ENCODE measurements around the gene PRPF19. TPM values are rescaled to one million over a fixed set of nuclear protein-coding genes. Genes with fewer than 3 reads are reported as not detected.

PRPF19 gene
- total and polyA plus RNA-seq, 10 of the 15 experiments (the other 5 are each of a cell fraction or from before 2014, with no cell fraction given) = 8.7 to 170 (median 61.3) TPM

DNA sequence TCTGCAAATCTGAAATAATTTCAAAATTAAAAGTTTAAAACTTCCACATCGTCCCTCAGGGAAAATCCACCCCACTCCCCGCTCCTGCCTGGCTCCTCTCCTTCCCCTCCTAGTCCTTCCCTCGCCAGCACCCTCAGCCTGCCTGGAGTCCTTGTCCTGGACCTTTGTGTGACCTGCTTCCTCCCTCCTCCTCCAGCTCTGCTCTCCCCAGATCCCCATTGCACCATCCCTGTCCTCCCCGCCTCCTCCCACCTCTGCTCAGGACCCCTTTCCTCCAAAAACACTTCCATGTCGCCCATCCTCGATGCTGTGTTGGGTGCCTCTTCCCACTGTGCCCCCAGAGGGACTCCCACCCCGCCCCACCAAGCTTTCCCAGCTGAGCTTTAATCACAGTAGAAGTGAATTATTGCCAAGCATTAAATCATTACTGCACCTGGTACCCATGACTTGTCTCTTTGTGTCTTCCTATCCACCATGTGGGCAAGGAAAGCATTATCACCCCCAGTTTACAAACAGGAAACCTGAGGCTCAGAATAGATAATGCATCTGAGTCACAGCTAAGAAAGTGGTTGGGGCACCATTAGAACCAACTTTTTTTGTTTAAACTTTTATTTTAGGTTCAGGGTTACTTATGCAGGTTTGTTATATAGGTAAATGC is 41.4 kb downstream of the PRPF19 start:
- no peak overlapping the region for H2AFZ ChIP-seq (ENCODE audit: control insufficient read depth, low read depth, low read length)
- 30% methylated on average over 7 of the region's 7 CpGs for WGBS (ENCODE audit: insufficient coverage, insufficient replicate concordance, low lambda C conversion rate, missing lambda C conversion rate)
- H3K4me1 ChIP-seq (ENCODE audit: control insufficient read depth, insufficient read depth, low read length) = no peaks in the 10 kb centered on the region
- intact Hi-C loops (cut with micrococcal nuclease; ENCODE audit: unreplicated experiment) (no loop called here), in situ Hi-C loops (cut with MboI) (no loop called here)
- H3K9me3 ChIP-seq (replicated peaks; ENCODE audit: control insufficient read depth, insufficient read depth, low read length) = no peaks in the 10 kb centered on the region
- no peaks in the 10 kb centered on the region for H4K20me1 ChIP-seq (ENCODE audit: control insufficient read depth, insufficient read depth)
- H3K27me3 ChIP-seq (replicated peaks in 1 of 2; ENCODE audit: control insufficient read depth in 2 of 2, insufficient read depth in 2 of 2, low read length in 1 of 2) = no peaks in the 10 kb centered on the region
- no peak overlapping the region for H3K27ac ChIP-seq (ENCODE audit: control insufficient read depth, insufficient read depth)
- ChIA-PET RAD21 (ENCODE audit: unreplicated experiment) (no interaction called here), POLR2A (no interaction called here), CTCF (interaction anchor here (1.7 kb wide), 2 partner anchors 12 to 34 kb away, joined by 3 to 8 read pairs; no protein-coding TSS in a partner anchor), SMC1A (ENCODE audit: uncharacterized antibody, unreplicated experiment) (interaction anchor here (1.4 kb wide), 1 partner anchor 30 kb away, joined by 3 read pairs; no protein-coding TSS in a partner anchor)
- no peaks in the 10 kb centered on the region for H3K36me3 ChIP-seq (ENCODE audit: control insufficient read depth in 2 of 2, insufficient read depth in 2 of 2, low read length in 1 of 2)
- no peak overlapping the region for H3K4me3 ChIP-seq
- H3K4me2 ChIP-seq (ENCODE audit: control insufficient read depth, insufficient read depth) = no peak overlapping the region
- no peak for ATAC-seq
- no peak overlapping the region for H3K9ac ChIP-seq (ENCODE audit: control insufficient read depth, insufficient read depth, low read length)
- no TSS peak for BruUV-seq (replicated peaks)
- FAIRE-seq = no peak
- DNase-seq (ENCODE audit: low read depth, low spot score) = no peak
- no peaks in the 10 kb centered on the region for H3K79me2 ChIP-seq (ENCODE audit: control insufficient read depth, insufficient read depth, low read length)
- no peak for TF ChIP-seq MEF2A (IDR thresholded peaks at IDR 0.05; ENCODE audit: insufficient read depth, low read depth, low read length)
- TF ChIP-seq HSF1 (IDR thresholded peaks at IDR 0.05; ENCODE audit: low read depth, low read length) = no peak
- TF ChIP-seq, protein P1, sequence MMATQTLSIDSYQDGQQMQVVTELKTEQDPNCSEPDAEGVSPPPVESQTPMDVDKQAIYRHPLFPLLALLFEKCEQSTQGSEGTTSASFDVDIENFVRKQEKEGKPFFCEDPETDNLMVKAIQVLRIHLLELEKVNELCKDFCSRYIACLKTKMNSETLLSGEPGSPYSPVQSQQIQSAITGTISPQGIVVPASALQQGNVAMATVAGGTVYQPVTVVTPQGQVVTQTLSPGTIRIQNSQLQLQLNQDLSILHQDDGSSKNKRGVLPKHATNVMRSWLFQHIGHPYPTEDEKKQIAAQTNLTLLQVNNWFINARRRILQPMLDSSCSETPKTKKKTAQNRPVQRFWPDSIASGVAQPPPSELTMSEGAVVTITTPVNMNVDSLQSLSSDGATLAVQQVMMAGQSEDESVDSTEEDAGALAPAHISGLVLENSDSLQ (IDR thresholded peaks at IDR 0.05) = no peak
- no peak for TF ChIP-seq MTA2 (IDR thresholded peaks at IDR 0.05; ENCODE audit: low read depth)
- TF ChIP-seq, protein P2, sequence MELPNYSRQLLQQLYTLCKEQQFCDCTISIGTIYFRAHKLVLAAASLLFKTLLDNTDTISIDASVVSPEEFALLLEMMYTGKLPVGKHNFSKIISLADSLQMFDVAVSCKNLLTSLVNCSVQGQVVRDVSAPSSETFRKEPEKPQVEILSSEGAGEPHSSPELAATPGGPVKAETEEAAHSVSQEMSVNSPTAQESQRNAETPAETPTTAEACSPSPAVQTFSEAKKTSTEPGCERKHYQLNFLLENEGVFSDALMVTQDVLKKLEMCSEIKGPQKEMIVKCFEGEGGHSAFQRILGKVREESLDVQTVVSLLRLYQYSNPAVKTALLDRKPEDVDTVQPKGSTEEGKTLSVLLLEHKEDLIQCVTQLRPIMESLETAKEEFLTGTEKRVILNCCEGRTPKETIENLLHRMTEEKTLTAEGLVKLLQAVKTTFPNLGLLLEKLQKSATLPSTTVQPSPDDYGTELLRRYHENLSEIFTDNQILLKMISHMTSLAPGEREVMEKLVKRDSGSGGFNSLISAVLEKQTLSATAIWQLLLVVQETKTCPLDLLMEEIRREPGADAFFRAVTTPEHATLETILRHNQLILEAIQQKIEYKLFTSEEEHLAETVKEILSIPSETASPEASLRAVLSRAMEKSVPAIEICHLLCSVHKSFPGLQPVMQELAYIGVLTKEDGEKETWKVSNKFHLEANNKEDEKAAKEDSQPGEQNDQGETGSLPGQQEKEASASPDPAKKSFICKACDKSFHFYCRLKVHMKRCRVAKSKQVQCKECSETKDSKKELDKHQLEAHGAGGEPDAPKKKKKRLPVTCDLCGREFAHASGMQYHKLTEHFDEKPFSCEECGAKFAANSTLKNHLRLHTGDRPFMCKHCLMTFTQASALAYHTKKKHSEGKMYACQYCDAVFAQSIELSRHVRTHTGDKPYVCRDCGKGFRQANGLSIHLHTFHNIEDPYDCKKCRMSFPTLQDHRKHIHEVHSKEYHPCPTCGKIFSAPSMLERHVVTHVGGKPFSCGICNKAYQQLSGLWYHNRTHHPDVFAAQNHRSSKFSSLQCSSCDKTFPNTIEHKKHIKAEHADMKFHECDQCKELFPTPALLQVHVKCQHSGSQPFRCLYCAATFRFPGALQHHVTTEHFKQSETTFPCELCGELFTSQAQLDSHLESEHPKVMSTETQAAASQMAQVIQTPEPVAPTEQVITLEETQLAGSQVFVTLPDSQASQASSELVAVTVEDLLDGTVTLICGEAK (IDR thresholded peaks at IDR 0.05; ENCODE audit: borderline replicate concordance) = no peak
- no peak for TF ChIP-seq SMAD1 (IDR thresholded peaks at IDR 0.05; ENCODE audit: low read depth, partially characterized antibody)
- TF ChIP-seq, protein P3, sequence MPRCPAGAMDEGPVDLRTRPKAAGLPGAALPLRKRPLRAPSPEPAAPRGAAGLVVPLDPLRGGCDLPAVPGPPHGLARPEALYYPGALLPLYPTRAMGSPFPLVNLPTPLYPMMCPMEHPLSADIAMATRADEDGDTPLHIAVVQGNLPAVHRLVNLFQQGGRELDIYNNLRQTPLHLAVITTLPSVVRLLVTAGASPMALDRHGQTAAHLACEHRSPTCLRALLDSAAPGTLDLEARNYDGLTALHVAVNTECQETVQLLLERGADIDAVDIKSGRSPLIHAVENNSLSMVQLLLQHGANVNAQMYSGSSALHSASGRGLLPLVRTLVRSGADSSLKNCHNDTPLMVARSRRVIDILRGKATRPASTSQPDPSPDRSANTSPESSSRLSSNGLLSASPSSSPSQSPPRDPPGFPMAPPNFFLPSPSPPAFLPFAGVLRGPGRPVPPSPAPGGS (IDR thresholded peaks at IDR 0.05; ENCODE audit: borderline replicate concordance, insufficient read depth, low read depth, low read length, poor library complexity, severe bottlenecking) = no peak
- TF ChIP-seq TBL1XR1 (IDR thresholded peaks at IDR 0.05; ENCODE audit: low read depth, low read length) = no peak
- TF ChIP-seq MYB (IDR thresholded peaks at IDR 0.05; ENCODE audit: borderline replicate concordance, low read depth, low read length) = no peak
- TF ChIP-seq, protein P4, sequence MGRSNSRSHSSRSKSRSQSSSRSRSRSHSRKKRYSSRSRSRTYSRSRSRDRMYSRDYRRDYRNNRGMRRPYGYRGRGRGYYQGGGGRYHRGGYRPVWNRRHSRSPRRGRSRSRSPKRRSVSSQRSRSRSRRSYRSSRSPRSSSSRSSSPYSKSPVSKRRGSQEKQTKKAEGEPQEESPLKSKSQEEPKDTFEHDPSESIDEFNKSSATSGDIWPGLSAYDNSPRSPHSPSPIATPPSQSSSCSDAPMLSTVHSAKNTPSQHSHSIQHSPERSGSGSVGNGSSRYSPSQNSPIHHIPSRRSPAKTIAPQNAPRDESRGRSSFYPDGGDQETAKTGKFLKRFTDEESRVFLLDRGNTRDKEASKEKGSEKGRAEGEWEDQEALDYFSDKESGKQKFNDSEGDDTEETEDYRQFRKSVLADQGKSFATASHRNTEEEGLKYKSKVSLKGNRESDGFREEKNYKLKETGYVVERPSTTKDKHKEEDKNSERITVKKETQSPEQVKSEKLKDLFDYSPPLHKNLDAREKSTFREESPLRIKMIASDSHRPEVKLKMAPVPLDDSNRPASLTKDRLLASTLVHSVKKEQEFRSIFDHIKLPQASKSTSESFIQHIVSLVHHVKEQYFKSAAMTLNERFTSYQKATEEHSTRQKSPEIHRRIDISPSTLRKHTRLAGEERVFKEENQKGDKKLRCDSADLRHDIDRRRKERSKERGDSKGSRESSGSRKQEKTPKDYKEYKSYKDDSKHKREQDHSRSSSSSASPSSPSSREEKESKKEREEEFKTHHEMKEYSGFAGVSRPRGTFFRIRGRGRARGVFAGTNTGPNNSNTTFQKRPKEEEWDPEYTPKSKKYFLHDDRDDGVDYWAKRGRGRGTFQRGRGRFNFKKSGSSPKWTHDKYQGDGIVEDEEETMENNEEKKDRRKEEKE (IDR thresholded peaks at IDR 0.05) = no peak
- TF ChIP-seq FOS (IDR thresholded peaks at IDR 0.05; ENCODE audit: borderline replicate concordance, extremely low read depth, insufficient read length) = no peak
- TF ChIP-seq EED (IDR thresholded peaks at IDR 0.05; ENCODE audit: low read depth) = no peak

Measured in GM12878 (cell line).